ENCODE results near the gene SGPP2.

SGPP2 gene

GRCh38 chr2:222424729-222425671, 657 bp downstream of the SGPP2 start (continued):
- no peak; the same call in 1 of the 2 replicates for TF ChIP-seq ZNF398 (tag by site-specific recombination; IDR thresholded peaks at IDR 0.05)
- TF ChIP-seq ZNF629 (tag by site-specific recombination; IDR thresholded peaks at IDR 0.05), result no peak
- TF ChIP-seq ZNF518A (tag by site-specific recombination; conservative IDR thresholded peaks at IDR 0.05; ENCODE audit: low read depth), result no peak
- no peak for TF ChIP-seq ZNF529 (tag by site-specific recombination; IDR thresholded peaks at IDR 0.05; ENCODE audit: insufficient replicate concordance)
- TF ChIP-seq FEZF1 (tag by site-specific recombination; IDR thresholded peaks at IDR 0.05), result no peak
- TF ChIP-seq ZNF501 (tag by site-specific recombination; IDR thresholded peaks at IDR 0.05), result no peak
- peak; percentile 39; the same call in 1 of the 2 replicates for TF ChIP-seq ZNF2 (tag by site-specific recombination; IDR thresholded peaks at IDR 0.05)
- no peak for TF ChIP-seq BCL6B (tag by site-specific recombination; IDR thresholded peaks at IDR 0.05)
- TF ChIP-seq ZNF292 (tag by site-specific recombination; IDR thresholded peaks at IDR 0.05; ENCODE audit: borderline replicate concordance, low read depth), result no peak
- TF ChIP-seq PRDM10 (tag by site-specific recombination; IDR thresholded peaks at IDR 0.05), result peak; percentile 48
- TF ChIP-seq ZNF658 (tag by site-specific recombination; IDR thresholded peaks at IDR 0.05), result no peak
- no peak for TF ChIP-seq SCRT2 (tag by site-specific recombination; IDR thresholded peaks at IDR 0.05)
- TF ChIP-seq ZBTB44 (tag by site-specific recombination; IDR thresholded peaks at IDR 0.05), result 0 out of 2 replicates have a peak, but pooled peaks have one; percentile 16
- no peak for TF ChIP-seq ZNF274 (IDR thresholded peaks at IDR 0.05; ENCODE audit: low read length)
- TF ChIP-seq ZNF274 (tag by site-specific recombination; IDR thresholded peaks at IDR 0.05; ENCODE audit: borderline replicate concordance), result no peak
- TF ChIP-seq PBX3 (CRISPR knock-in tag; IDR thresholded peaks at IDR 0.05), result no peak
- TF ChIP-seq ZNF132 (tag by site-specific recombination; IDR thresholded peaks at IDR 0.05; ENCODE audit: borderline replicate concordance), result no peak
- TF ChIP-seq IKZF3 (tag by site-specific recombination; IDR thresholded peaks at IDR 0.05), result no peak
- peak; percentile 29; the same call in 1 of the 2 replicates for TF ChIP-seq OSR2 (tag by site-specific recombination; IDR thresholded peaks at IDR 0.05)
- TF ChIP-seq ZNF146 (tag by site-specific recombination; IDR thresholded peaks at IDR 0.05), result no peak
- TF ChIP-seq ZNF585B (tag by site-specific recombination; IDR thresholded peaks at IDR 0.05), result no peak
- TF ChIP-seq ZNF600 (tag by site-specific recombination; IDR thresholded peaks at IDR 0.05), result 0 out of 2 replicates have a peak, but pooled peaks have one; percentile 32
- TF ChIP-seq ZBTB7A (tag by site-specific recombination; IDR thresholded peaks at IDR 0.05; ENCODE audit: low read depth), result no peak
